Right lobe of liver (tissue), 6 donors: ENCODE results near the gene ALPI. TPM values are rescaled to one million over a fixed set of nuclear protein-coding genes. Genes with fewer than 3 reads are reported as not detected.

ENCODE experiments used
- ATAC-seq, 4 donors: fragments of 200-7000 bp; cut with Tn5 transposase; one replicate each; pipeline ENCODE4 v1.9.1; 2020; ENCODE audit warnings: mild to moderate bottlenecking in 4 of 4, moderate library complexity in 4 of 4
- DNase-seq, 3 donors: peaks; one replicate each; pipeline ENCODE4 v3.0.0-alpha.2; 2020
- H3K27ac ChIP-seq, 3 donors: fragments of 200-600 bp; one replicate each; pipeline ENCODE4 v1.8.0; 2022
- H3K27me3 ChIP-seq, 2 donors: fragments of 200-600 bp; one replicate each; pipeline ENCODE4 v1.8.0; 2022
- H3K36me3 ChIP-seq, 4 donors: fragments of 200-600 bp; sonication (generic) in 1 of 4; one replicate each; pipeline versions ENCODE4 v1.5.1 to v1.8.0; 2017 to 2022; ENCODE audit warnings: control low read depth in 1 of 4
- H3K4me1 ChIP-seq, 4 donors: fragments of 200-600 bp; sonication (generic) in 1 of 4; one replicate each; pipeline versions ENCODE4 v1.5.1 to v1.8.0; 2017 to 2022; ENCODE audit warnings: control low read depth in 1 of 4
- H3K4me3 ChIP-seq, 3 donors: fragments of 200-600 bp; one replicate each; pipeline ENCODE4 v1.8.0; 2022
- H3K9me3 ChIP-seq, 4 donors: fragments of 200-600 bp; sonication (generic) in 1 of 4; one replicate each; pipeline versions ENCODE4 v1.5.1 to v1.8.0; 2017 to 2022; ENCODE audit warnings: control low read depth in 1 of 4
- CTCF ChIP-seq, 4 donors: fragments of 200-600 bp in 3 of 4; fragments of 450-650 bp in 1 of 4; IDR thresholded peaks; one replicate each; pipeline versions ENCODE4 v1.5.1 to v1.8.0; 2016 to 2022; ENCODE audit warnings: antibody characterized with exemption in 4 of 4, mild to moderate bottlenecking in 2 of 4
- POLR2A ChIP-seq: fragments of 450-650 bp; IDR thresholded peaks from one replicate; pipeline ENCODE4 v1.6.1; 2017; ENCODE audit warnings: antibody characterized with exemption, mild to moderate bottlenecking
- WGBS: methylation state at CpG from one replicate; pipeline ENCODE4 v1.1.6; 2018; ENCODE audit warnings: low coverage, low lambda C conversion rate; ENCODE audit not compliant: insufficient coverage; ENCODE audit errors: missing lambda C conversion rate; 5-methylcytosine and 5-hydroxymethylcytosine counted together
- intact Hi-C, 2 donors: fragments of 100-400 bp; cut with DNase I; formaldehyde crosslinking; loops; one replicate each; pipeline versions ENCODE4 v1.11.2 to v1.14.1; 2022
- total RNA-seq, 6 experiments: library from RNA; depleted of rRNA in 2 of 6; stranded (reverse); fragments of >200 nt in 2 of 6; fragmentation: NEBNext Ultra II Directional in 3 of 6; extraction: Animal tissue kit (Norgen Biotek cat#: 25700) in 3 of 6; gene quantifications; one replicate each; pipeline versions ENCODE4 v1.1.0 to v1.2.4, GENCODE V29; 2016 to 2023
- donor health status: DM: no; HTN: yes; CAD: no.
- donor health status: DM: no; HTN: no; CAD: no.
- donor health status: DM: no; HTN: no; CAD: no.
- donor health status: DM: no; HTN: yes; CAD: no.
- donor health status: DM: no; HTN: yes; CAD: no.

Gene ALPI
- total RNA-seq, 6 experiments from 2014 or later: 0.19 to 0.25 TPM; not detected in 4

DNA sequence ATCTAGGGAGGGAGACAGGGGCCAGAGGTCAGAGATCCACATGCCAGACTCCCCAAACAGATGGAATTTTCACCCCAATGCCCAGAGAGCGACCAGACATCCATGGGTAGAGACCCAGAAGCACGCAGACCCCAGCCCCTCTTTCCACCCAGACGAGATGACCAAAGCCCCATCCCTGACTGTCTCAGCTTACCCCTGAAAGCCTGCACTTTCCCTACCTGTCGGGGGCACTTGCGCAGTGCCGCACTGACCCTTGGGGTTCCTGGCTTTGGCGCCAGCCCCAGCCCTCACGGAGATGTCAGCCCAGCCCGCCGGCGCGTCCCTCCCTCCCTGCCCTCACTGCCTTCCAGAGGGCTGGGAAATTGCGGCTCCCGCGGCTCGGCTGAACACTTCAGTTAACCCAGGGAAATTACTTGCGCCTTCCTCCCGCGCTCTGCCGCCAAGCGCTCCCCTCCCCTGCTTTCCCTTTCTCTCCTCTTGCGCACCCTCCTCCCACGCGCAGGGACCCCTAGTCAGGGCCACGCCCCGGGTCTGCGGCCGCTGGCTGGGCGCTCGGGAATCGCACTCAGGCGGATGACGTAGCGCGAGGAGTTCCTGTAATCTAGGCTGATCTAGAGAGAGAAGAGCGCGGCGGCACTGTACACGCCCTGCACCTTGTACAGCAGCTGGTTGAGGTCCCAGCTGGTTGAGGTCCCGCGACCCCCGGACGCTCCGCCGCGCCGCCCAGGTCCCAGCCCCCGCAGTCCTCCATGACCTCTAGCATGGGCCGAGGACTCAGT is 37.3 kb upstream of the ALPI start:
- no peaks in the 10 kb centered on the region for H3K9me3 ChIP-seq
- ATAC-seq (no peak), DNase-seq (no peak)
- intact Hi-C loops: no loop called here
- no peak overlapping the region for H3K4me3 ChIP-seq
- H3K4me1 ChIP-seq: peaks cover 0 to 10% (median 4%) of the 10 kb centered on the region in 4 donors
- TF ChIP-seq POLR2A: no peak
- H3K36me3 ChIP-seq: no peaks in the 10 kb centered on the region
- peaks cover 21 to 27% of the 10 kb centered on the region in 2 donors for H3K27me3 ChIP-seq
- 1% methylated on average over 29 of the region's 49 CpGs for WGBS
- H3K27ac ChIP-seq: no peak overlapping the region

- TF ChIP-seq CTCF (IDR thresholded peaks at IDR 0.05): no peak
- TF ChIP-seq POLR2A: no peak
- intact Hi-C loops: no loop called here
- DNase-seq (peak in 1 of 3 donors; percentile 26), ATAC-seq (no peak)
- peaks cover 0 to 10% (median 4%) of the 10 kb centered on the region in 4 donors for H3K4me1 ChIP-seq
- peaks cover 21 to 27% of the 10 kb centered on the region in 2 donors for H3K27me3 ChIP-seq
- no peaks in the 10 kb centered on the region for H3K9me3 ChIP-seq
- no peak overlapping the region for H3K4me3 ChIP-seq
- no peaks in the 10 kb centered on the region for H3K36me3 ChIP-seq
- H3K27ac ChIP-seq: no peak overlapping the region
- WGBS: 0% methylated on average over 1 of the region's 79 CpGs
Observed at GRCh38 chr2:232419245-232420072, 36.5 kb upstream of the ALPI start.

DNA sequence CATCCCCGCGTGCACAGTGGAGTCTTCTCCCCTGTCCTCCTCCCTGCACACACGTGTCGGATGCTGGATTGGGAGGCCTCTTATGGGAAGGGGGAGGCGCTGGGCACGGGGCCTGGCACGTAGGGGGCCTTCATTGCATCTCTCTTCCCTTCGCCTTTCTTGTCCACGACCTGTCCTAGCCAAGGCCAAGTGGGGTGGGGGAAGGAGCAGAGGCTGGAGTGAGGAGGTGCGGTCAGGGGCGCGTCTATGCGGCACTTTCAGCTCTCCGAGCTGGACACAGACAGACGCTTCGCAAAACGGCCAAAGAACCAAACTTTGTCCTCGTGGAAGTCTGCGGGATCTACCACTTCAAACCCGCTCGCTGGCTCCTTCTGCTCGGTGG is 35.9 kb upstream of the ALPI start:
- Histone ChIP-seq H3K4me3 (no peak overlapping the region), H3K27ac (no peak overlapping the region), H3K9me3 (no peaks in the 10 kb centered on the region), H3K4me1 (peaks cover 0 to 10% (median 4%) of the 10 kb centered on the region in 4 donors), H3K36me3 (no peaks in the 10 kb centered on the region), H3K27me3 (peaks cover 21 to 27% of the 10 kb centered on the region in 2 donors)
- 31% methylated on average over 5 of the region's 22 CpGs for WGBS
- intact Hi-C loops: no loop called here
- TF ChIP-seq CTCF (IDR thresholded peaks at IDR 0.05) (no peak), POLR2A (no peak)
- DNase-seq (peak in 1 of 3 donors; percentile 14), ATAC-seq (no peak)

GRCh38 chr2:232420463-232421188 is 35.3 kb upstream of the ALPI start:
- DNase-seq: peak in 2 of 3 donors; percentile 49 to 53
- Histone ChIP-seq H3K36me3 (no peaks in the 10 kb centered on the region), H3K4me1 (peaks cover 0 to 10% (median 4%) of the 10 kb centered on the region in 4 donors), H3K9me3 (no peaks in the 10 kb centered on the region), H3K27me3 (peaks cover 21 to 27% of the 10 kb centered on the region in 2 donors), H3K4me3 (peak overlapping the region in 1 of 3 donors; percentile 31), H3K27ac (no peak overlapping the region)
- peak in 1 of 4 donors; percentile 14 for TF ChIP-seq CTCF (IDR thresholded peaks at IDR 0.05)
- no peak for TF ChIP-seq POLR2A
- ATAC-seq: peak; percentile 74 to 92 (median 82)
- 3% methylated on average over 17 of the region's 79 CpGs for WGBS
- intact Hi-C loops: no loop called here
